Stimulated activated CD8-positive, alpha-beta memory T cell treated with anti-CD3 and anti-CD28 coated beads, Interleukin-12 subunit alpha, Interleukin-12 subunit beta, amount 100 ng/mL, for 24 hours (primary cell): ENCODE results near the gene TNFRSF6B.
"Not testable (repeated sequence)": the region's sequence is repeated elsewhere in the genome, so short reads cannot be mapped to it uniquely, and the experiment has no call there.

Experiments
- DNase-seq: peaks from one replicate; pipeline ENCODE4 v3.0.0-alpha.2; 2020; ENCODE audit errors: extremely low read depth

Gene TNFRSF6B

DNA sequence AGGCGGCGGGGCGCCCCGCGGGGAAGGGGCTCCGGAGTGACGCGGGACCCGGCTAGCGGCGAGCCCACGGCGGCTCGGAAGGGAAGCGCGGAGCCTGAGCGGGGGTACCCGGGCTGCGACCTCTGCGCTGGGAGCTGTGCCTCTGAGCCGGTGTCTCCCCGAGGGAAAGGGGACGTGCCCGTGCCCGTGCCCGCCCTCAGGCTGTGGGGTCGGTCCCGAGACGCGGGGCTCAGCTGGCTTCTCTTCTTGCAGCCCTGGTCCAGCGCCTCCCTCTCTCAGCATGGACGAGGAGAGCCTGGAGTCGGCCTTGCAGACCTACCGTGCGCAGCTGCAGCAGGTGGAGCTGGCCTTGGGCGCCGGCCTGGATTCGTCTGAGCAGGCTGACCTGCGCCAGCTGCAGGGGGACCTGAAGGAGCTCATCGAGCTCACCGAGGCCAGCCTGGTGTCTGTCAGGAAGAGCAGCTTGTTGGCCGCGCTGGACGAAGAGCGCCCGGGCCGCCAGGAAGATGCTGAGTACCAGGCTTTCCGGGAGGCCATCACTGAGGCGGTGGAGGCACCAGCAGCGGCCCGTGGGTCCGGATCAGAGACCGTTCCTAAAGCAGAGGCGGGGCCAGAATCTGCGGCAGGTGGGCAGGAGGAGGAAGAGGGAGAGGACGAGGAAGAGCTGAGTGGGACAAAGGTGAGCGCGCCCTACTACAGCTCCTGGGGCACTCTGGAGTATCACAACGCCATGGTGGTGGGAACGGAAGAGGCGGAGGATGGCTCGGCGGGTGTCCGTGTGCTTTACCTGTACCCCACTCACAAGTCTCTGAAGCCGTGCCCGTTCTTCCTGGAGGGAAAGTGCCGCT is 12.1 kb downstream of the TNFRSF6B start:
- no peak for DNase-seq

DNA sequence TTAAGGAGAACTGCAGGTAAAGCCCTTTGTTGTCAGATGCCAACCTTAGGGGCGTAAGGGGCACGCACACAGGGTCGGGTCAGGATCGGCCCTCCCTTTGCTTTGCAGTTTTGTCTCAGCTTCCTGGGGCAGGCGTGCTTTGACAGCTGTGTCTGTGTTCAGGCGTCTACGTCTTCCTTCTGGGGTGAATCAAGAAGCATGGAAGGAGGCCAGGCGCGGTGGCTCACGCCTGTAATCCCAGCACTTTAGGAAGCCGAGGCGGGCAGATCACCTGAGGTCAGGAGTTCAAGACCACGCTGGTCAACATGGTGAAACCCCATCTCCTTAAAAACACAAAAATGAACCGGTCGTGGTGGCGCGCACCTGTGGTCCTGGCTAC is 12.7 kb downstream of the TNFRSF6B start:
- DNase-seq: no peak

DNA sequence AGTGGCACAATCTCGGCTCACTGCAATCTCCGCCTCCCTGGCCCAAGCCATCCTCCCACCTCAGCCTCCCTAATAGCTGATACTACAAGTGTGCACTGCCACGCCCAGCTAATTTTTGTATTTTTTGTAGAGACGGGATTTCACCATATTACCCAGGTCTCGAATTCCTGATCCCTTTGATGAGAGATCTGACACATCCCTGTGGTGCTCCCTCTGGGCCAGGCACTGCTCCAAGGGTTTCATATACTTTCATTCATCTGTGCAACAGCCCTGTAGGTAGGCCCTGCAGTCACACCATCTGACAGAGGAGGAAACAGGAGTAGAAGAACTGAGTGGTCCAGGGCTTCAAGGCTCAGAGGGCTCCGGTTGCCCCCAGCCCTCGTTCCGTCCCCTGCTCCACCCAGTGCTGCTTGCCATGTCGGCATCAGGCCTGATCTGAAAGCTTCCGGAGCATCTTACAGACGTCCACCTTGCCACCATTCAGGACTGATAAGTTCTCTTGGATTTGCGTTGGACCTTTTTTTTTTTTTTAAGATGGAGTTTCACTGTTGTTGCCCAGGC is 14.7 kb downstream of the TNFRSF6B start:
- no peak for DNase-seq

DNA sequence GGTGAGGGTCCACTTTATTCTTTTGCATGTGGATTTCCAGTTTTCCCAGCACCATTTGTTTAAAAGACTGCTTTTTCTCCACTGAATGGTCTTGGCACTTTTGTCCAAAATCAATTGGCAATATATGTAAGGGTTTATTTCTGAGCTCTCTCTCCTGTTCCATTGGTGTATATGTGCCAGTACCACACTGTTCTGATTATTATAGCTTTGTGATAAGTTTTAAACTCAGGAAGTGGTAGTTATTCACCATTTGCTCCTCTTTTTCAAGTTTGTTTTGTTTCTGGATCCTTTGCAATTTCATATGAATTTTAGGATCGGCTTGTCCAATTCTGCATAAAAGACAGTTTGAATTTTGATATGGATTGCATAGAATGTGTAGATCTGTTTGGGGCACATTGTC is 15.7 kb downstream of the TNFRSF6B start:
- DNase-seq: no peak

DNA sequence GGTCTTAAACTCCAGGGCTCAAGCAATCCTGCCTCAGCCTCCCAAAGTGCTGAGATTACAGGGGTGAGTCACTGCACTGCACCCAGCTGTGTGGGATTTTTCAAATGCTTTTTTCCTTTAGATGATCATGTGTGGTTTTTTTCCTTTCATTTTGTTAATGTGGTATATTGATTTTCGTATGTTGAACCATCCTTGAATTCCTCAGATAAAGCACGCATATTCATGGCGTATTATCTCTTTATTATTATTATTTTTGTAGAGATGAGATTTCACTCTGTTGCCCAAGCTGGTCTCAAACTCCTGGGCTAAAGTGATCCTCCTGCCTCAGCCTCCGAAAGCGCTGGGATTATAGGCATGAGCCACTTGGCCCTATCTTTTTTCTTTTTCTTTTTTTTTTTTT is 18.4 kb downstream of the TNFRSF6B start:
- DNase-seq: no peak

DNA sequence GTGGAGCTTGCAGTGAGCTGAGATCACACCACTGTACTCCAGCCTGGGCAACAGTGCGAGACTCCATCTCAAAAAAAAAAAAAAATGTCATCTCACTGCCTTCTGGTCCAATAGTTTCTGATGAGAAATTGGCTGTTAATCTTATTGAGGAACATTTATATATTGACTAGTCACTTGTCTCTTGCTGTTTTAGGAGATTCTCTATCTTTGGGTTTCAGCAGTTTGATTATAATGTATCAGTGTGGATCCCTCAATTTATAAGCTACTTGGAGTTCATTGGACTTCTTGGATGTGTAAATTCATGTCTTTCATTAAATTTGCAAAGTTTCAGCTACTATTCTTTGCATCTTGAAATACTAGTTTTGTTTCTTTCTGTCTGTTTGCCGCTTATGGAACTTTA is 22.5 kb downstream of the TNFRSF6B start:
- no peak for DNase-seq

DNA sequence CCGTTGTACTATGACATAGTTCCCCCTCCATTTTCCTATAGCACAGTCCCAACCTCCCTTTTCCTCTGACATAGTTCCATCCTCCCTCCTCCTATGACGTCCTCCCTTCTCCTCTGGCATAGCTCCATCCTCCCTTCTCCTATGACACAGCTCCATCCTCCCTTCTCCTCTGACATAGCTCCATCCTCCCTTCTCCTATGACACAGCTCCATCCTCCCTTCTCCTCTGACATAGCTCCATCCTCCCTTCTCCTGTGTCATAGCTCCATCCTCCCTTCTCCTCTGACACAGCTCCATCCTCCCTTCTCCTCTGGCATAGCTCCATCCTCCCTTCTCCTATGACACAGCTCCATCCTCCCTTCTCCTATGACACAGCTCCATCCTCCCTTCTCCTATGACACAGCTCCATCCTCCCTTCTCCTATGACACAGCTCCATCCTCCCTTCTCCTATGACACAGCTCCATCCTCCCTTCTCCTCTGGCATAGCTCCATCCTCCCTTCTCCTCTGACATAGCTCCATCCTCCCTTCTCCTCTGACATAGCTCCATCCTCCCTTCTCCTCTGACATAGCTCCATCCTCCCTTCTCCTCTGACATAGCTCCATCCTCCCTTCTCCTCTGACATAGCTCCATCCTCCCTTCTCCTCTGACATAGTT is 26.6 kb downstream of the TNFRSF6B start:
- not testable (repeated sequence) for DNase-seq

DNA sequence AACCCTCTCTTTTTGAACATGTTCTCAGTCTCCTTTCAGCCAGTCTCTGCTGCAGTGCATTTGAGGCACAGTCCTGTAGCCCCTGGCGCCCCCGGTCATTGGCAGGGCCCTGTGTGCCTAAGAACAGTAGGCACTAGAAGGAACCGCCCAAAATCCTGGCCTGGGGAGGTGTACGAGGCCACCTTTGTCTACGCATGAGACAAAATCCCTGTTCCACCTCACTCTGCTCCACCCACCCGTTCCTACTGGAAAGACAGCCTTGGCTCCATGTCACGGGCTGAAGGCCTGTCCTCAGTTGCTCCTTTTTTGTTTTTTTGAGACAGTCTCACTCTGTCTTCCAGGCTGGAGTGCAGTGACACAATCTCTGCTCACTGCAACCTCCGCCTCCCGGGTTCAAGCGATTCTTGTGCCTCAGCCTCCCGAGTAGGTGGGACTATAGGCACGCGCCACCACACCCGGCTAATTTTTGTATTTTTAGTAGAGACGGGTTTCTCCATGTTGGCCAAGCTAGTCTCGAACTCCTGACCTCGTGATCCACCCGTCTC is 33.8 kb downstream of the TNFRSF6B start:
- DNase-seq: not testable (repeated sequence)

DNA sequence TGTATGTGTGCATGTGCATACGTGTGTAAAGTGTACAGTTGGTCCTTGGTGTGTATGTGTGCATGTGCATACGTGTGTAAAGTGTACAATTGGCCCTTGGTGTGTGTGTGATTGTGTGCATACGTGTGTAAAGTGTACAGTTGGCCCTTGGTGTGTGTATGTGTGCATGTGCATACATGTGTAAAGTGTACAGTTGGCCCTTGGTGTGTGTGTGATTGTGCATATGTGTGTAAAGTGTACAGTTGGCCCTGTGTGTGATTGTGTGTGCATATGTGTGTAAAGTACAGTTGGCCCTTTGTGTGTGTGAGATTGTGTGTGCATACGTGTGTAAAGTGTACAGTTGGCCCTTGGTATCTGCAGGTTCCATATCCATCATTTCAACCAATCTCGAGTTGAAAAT is 35.0 kb downstream of the TNFRSF6B start:
- no peak for DNase-seq

DNA sequence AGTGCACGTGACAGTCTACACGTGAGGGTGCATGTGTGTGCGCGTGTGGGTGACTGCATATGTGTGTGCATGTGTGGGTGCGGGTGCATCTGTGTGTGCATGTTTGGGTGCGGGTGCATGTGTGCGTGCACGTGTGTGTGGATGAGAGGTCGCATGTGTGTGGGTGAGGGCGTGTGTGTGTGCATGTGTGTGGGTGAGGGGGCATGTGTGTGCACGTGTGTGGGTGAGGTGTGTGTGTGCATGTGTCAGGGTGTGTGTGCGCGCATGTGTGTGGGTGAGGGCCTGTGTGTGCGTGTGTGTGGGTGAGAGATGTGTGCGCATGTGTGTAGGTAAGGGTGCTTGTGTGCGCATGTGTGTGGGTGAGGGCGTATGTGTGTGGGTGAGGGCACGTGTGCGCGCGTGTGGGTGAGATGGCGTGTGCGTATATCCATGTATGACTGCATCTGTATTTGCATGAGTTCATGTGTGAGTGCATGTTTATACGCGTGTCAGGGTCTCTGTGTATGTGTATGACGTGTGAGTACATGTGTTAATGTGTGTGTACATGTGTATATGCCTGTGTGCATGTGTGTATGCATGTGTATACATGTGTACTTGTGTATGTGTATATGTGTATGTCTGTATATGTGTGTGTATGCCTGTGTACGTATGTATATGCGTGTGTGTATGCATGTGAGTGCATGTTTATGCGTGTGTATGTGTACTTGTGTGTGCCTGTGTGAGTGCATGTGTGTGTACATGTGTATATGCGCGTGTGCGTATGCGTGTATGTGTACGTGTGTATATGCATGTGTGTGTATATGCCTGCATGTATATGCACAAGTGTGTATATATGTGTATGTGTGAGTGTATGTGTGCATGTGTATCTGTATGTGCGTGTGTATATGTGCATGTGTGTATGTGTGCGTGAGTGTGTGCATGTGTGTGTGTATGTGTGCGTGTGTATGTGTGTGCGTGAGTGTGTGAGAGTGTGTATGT is 36.0 kb downstream of the TNFRSF6B start:
- DNase-seq: no peak

DNA sequence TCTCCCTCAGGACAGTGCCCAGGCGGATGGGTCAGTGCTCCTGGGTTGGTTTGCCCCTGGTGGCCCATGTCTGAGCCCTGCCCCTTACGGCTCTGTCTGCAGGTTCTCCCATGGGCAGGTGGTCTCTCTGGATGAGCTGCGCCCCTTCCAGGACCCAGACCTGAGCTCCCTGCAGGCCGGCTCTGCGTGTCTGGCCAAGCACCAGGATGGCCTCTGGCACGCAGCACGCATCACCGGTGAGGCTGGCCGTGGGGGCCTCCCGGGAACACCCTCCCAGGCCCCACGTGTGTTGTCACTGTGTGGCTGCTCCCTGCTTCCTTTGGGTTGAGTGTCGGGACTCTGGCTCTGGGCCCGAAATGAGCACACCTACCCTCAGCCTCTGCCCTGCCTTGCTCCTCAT is 36.7 kb downstream of the TNFRSF6B start:
- DNase-seq: no peak

DNA sequence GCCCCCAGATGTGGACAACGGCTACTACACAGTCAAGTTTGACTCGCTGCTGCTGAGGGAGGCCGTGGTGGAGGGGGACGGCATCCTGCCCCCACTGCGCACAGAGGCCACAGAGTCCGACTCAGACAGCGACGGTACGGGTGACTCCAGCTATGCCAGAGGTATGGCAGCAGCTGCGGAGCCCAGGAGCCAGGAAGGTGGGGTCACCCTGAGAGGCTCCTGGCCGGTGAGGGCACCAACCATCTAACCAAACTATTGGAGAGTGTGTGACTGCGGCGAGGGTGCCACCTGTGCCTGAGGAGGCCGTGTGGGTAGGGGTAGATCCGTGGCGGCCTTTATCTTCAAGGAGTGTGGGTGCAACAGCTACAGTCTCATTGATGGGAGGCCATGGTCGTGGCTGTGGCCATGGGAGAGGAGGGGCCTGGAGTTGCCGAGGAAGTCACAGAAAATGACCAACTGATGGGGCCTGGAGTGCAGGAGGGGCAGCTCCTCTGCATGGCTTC is 37.2 kb downstream of the TNFRSF6B start:
- no peak for DNase-seq

DNA sequence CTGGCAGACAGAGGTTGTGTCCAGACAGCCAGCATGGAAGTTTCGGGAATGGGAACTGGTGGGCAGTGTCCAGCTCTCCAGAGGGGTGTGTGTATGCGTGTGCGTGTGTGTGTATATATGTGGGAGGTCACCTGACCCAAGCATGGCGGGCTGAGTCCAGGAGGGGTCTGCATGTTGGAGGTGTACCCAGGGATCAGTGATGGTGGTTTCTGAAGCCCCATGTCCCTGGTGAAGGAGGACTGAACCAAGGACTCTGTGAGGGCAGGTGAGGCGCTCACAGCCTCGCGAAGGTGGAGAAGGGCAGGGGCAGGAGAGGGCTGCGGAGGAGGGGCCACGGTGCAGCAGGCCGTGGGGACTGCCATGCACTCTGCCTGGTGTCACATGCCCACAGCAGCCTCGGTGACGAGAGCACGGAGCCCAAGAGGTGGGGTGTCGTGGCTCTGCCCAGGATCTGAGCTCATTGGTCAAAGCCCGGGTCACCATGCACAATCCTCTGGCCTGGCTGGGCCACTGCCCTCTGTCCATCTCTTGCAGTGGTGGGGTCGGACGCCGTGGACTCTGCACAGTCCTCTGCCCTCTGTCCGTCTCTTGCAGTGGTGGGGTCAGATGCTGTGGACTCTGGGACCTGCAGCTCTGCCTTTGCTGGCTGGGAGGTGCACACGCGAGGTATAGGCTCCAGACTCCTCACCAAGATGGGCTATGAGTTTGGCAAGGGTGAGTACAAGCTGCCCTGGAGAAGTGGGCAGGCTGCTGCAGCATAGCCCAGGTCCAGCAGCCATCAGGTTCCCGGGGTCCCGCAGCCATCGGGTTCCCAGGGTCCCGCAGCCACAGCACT is 37.9 kb downstream of the TNFRSF6B start:
- no peak for DNase-seq

DNA sequence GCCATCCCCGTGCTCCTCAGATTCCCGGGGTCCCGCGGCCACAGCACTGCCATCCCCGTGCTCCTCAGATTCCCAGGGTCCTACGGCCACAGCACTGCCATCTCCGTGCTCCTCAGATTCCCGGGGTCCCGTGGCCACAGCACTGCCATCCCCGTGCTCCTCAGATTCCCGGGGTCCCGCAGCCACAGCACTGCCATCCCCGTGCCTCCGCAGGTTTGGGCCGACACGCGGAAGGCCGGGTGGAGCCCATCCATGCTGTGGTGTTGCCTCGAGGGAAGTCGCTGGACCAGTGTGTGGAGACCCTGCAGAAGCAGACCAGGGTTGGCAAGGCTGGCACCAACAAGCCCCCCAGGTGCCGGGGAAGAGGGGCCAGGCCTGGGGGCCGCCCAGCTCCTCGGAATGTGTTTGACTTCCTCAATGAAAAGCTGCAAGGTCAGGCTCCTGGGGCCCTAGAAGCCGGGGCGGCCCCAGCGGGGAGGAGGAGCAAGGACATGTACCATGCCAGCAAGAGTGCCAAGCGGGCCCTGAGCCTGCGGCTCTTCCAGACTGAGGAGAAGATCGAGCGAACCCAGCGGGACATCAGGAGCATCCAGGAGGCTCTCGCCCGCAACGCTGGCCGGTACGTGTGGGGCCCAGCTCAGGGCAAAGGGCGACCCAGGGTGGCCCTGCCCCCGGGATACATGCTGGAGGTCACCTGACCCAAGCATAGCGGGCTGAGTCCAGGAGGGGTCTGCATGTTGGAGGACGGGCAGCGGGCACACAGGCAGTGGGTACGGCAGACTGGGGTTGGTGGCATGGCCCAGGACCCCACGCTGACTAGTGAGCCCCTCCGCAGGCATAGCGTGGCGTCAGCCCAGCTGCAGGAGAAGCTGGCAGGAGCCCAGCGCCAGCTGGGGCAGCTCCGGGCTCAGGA is 38.8 kb downstream of the TNFRSF6B start:
- no peak for DNase-seq

DNA sequence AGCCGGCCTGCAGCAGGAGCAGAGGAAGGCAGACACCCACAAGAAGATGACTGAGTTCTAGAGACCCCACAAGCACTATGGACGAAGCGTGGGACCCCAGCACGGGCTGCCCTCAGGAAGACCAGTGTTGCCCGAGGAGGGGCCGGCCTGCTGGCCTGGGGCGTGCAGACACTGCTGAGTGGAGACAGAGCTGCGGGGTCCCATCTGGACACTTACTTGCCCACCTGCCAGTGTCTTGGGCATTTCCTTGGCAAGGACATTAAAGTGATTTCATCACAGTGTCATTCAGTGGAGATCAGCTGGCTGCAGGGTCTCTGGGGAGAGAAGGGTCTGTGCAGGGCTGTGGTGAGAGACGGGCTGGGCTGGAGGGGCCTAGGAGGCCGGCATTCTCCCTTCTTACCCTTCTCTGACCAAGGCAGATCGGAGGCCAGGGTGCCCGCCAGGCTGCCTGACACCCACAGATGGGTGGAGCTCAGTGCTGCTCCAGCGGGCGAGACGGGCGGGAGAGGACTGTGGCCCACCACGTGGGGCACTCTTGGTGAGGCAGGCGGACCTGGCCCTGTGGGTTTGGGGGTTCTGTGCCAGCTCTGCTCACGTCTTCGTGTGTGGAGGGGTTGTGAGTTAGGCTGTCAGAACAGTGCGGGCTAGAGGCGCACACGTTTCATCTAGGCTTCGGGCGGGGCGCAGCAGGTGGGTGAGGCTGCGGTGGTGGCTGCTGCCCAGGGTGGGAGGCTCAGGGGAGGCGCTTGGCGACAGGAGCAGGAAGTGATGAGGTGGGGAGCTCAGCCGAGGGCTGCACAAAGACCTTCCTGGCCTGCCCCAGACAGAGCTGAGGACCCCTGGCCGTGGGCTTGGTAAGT is 39.6 kb downstream of the TNFRSF6B start, which contains the start of gene LIME1:
LIME1 (plus strand) TSS at position 806 of the 860 bp plus-strand sequence. CDS start 886 bp downstream, outside the sequence.
- DNase-seq: no peak

DNA sequence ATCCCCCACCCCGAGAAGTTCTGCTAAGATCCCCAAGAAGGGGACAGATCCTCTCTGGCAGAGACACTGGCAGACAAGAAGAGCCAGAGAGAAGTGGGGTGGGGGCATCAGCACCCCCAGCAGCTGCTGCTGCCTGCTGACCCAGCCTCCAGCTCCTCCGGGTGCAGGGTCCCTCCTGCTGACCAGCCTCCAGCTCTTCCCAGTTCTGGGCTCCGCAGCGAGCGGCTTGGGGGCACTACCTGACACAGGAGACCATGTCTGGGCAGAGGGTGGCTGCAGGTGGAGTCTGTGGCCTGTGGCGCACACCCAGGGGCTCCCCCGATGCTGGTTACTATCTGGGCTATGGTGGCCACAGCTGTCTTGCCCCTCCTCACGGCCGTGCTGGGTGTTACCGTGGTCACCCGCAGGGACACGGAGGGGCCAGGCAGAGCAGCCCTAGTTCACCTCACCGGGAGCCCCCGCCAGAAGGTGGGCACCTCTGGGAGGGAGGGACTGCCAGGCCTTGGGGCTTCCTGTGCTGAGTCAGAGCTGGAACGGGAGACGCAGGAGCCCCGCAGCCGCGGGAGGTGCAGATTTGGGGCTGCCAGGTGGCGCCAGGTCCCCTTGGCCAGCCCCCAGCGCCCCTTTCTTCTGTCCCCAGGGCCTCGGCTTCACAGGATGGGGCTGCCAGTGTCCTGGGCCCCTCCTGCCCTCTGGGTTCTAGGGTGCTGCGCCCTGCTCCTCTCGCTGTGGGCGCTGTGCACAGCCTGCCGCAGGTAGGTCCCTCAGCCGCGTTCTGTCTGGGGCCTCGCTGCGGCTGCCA is 40.6 kb downstream of the TNFRSF6B start:
- DNase-seq: no peak

DNA sequence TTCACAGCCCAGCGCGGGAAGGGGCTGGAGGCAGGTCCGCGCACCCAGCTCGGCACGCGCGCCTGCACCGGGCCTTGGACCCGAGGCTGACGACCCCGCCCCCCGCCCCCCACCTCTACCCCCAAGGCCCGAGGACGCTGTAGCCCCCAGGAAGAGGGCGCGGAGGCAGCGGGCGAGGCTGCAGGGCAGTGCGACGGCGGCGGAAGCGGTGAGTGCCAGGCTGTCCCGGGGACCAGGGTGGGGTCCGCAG is 41.2 kb downstream of the TNFRSF6B start:
- no peak for DNase-seq
